RWPE2 (cell line): ENCODE measurements around the gene CCN6.

Source experiments
- ATAC-seq: fragments of 200-7000 bp; cut with Tn5 transposase; 3 replicates; pipeline ENCODE4 v1.9.1; 2021; ENCODE audit warnings: low read depth
- DNase-seq: peaks from one replicate; pipeline ENCODE4 v3.0.0-alpha.2; 2020; ENCODE audit warnings: low spot score
- H3K27ac ChIP-seq: fragments of 450-650 bp; 2 replicates; pipeline ENCODE4 v1.5.1; 2017; ENCODE audit warnings: mild to moderate bottlenecking; ENCODE audit not compliant: poor library complexity, severe bottlenecking
- H3K27me3 ChIP-seq: fragments of 250-450 bp; sonication (Bioruptor Pico); 2 replicates; pipeline ENCODE4 v1.5.1; 2021; ENCODE audit warnings: mild to moderate bottlenecking, moderate library complexity; ENCODE audit not compliant: insufficient read depth, poor library complexity, severe bottlenecking
- H3K36me3 ChIP-seq: fragments of 250-450 bp; sonication (Bioruptor Pico); 2 replicates; pipeline ENCODE4 v1.5.1; 2020; ENCODE audit warnings: low read depth, mild to moderate bottlenecking, moderate library complexity
- H3K4me1 ChIP-seq: fragments of 250-450 bp; sonication (Bioruptor Pico); 2 replicates; pipeline ENCODE4 v1.5.1; 2021; ENCODE audit warnings: mild to moderate bottlenecking, moderate library complexity; ENCODE audit not compliant: insufficient read depth, poor library complexity, severe bottlenecking
- H3K4me3 ChIP-seq: fragments of 250-450 bp; sonication (Bioruptor Pico); 2 replicates; pipeline ENCODE4 v1.5.1; 2021; ENCODE audit warnings: mild to moderate bottlenecking, moderate library complexity; ENCODE audit not compliant: severe bottlenecking
- H3K9me3 ChIP-seq: fragments of 250-450 bp; sonication (Bioruptor Pico); 2 replicates; pipeline ENCODE4 v1.5.1; 2021; ENCODE audit warnings: mild to moderate bottlenecking, moderate library complexity; ENCODE audit not compliant: severe bottlenecking
- CTCF ChIP-seq: fragments of 450-650 bp; IDR thresholded peaks from one replicate; pipeline ENCODE4 v1.5.1; 2017; ENCODE audit warnings: mild to moderate bottlenecking, moderate library complexity; ENCODE audit not compliant: poor library complexity, severe bottlenecking

Gene CCN6

GRCh38 chr6:112081569-112081968 is 27.7 kb downstream of the CCN6 start:
- Histone ChIP-seq H3K36me3 (peaks cover 82% of the 10 kb centered on the region), H3K27ac (no peak overlapping the region), H3K4me3 (no peak overlapping the region), H3K9me3 (no peaks in the 10 kb centered on the region), H3K27me3 (no peaks in the 10 kb centered on the region), H3K4me1 (peaks cover 6% of the 10 kb centered on the region)
- no peak for TF ChIP-seq CTCF
- ATAC-seq, result no peak
- DNase-seq, result no peak

- H3K4me1 ChIP-seq, result peaks cover 6% of the 10 kb centered on the region
- no peaks in the 10 kb centered on the region for H3K27me3 ChIP-seq
- no peak for TF ChIP-seq CTCF
- H3K27ac ChIP-seq, result no peak overlapping the region
- H3K36me3 ChIP-seq, result peaks cover 42% of the 10 kb centered on the region
- DNase-seq (no peak), ATAC-seq (no peak)
- no peak overlapping the region for H3K4me3 ChIP-seq
- H3K9me3 ChIP-seq, result no peaks in the 10 kb centered on the region
Observed at GRCh38 chr6:112085286-112086065, 31.6 kb downstream of the CCN6 start.

- TF ChIP-seq CTCF, result peak; percentile 70
- Histone ChIP-seq H3K4me1 (peaks cover 6% of the 10 kb centered on the region), H3K27ac (peak overlapping the region; percentile 26), H3K4me3 (peak overlapping the region; percentile 63), H3K27me3 (no peaks in the 10 kb centered on the region), H3K36me3 (peaks cover 35% of the 10 kb centered on the region), H3K9me3 (no peaks in the 10 kb centered on the region)
- DNase-seq (no peak), ATAC-seq (peak; percentile 70)
Observed at GRCh38 chr6:112086744-112087135, 32.8 kb downstream of the CCN6 start.

GRCh38 chr6:112087136-112087911 is 33.4 kb downstream of the CCN6 start, which contains the start of the genes FAM229B and TUBE1:
FAM229B (plus strand) TSS chr6:112087591; CDS start chr6:112099284, 11,693 bp downstream.
TUBE1 (minus strand) TSS chr6:112087482; CDS start chr6:112087434, 48 bp downstream.
- peak; percentile 93 for DNase-seq
- Histone ChIP-seq H3K36me3 (peaks cover 31% of the 10 kb centered on the region), H3K4me1 (peaks cover 6% of the 10 kb centered on the region), H3K27me3 (no peaks in the 10 kb centered on the region), H3K27ac (peak within 1 kb of the TSS; percentile 26), H3K9me3 (no peaks in the 10 kb centered on the region), H3K4me3 (peak within 1 kb of the TSS; percentile 63)
- no peak for TF ChIP-seq CTCF
- peak; percentile 90 for ATAC-seq
